Activated CD4-positive, alpha-beta T cell treated with anti-CD3 and anti-CD28 coated beads, Interleukin-2, amount 10 ng/mL, durations not matched to agents 24 days and 14 days (primary cell): Measurements from ENCODE around the gene LRRC25. TPM values are rescaled to one million over a fixed set of nuclear protein-coding genes. Genes with fewer than 3 reads are reported as not detected.

Source experiments
- DNase-seq: peaks from one replicate; pipeline ENCODE4 v3.0.0; 2022
- H3K27ac Mint-ChIP-seq: one replicate; pipeline ENCODE4 v1.8.0; 2022; ENCODE audit warnings: mild to moderate bottlenecking, mixed read lengths
- H3K27me3 Mint-ChIP-seq: one replicate; pipeline ENCODE4 v1.8.0; 2022; ENCODE audit warnings: mixed read lengths
- H3K36me3 Mint-ChIP-seq: one replicate; pipeline ENCODE4 v1.8.0; 2022; ENCODE audit warnings: low read depth, mild to moderate bottlenecking, mixed read lengths
- H3K4me1 Mint-ChIP-seq: one replicate; pipeline ENCODE4 v1.8.0; 2021; ENCODE audit warnings: mixed read lengths
- H3K4me3 Mint-ChIP-seq: one replicate; pipeline ENCODE4 v1.8.0; 2022; ENCODE audit warnings: mild to moderate bottlenecking, moderate library complexity, mixed read lengths
- H3K9me3 Mint-ChIP-seq: one replicate; pipeline ENCODE4 v1.8.0; 2021; ENCODE audit warnings: mixed read lengths
- intact Hi-C: fragments of 100-400 bp; cut with micrococcal nuclease; formaldehyde crosslinking; loops from one replicate; pipeline ENCODE4 v1.15.1; 2023
- total RNA-seq: library from RNA; stranded (reverse); gene quantifications from 2 replicates; pipeline ENCODE4 v1.2.3, GENCODE V29; 2022

Gene LRRC25
- total RNA-seq, 1 donor from 2014 or later, result not detected

GRCh38 chr19:18423258-18424020 is 26.0 kb upstream of the LRRC25 start:
- H3K36me3 Mint-ChIP-seq, result peaks cover 13% of the 10 kb centered on the region
- peak overlapping the region; percentile 99 for H3K4me3 Mint-ChIP-seq
- H3K27me3 Mint-ChIP-seq, result no peaks in the 10 kb centered on the region
- intact Hi-C loops, result no loop called here
- no peak for DNase-seq
- H3K27ac Mint-ChIP-seq, result peak overlapping the region; percentile 86
- peaks cover 52% of the 10 kb centered on the region for H3K4me1 Mint-ChIP-seq
- no peaks in the 10 kb centered on the region for H3K9me3 Mint-ChIP-seq

GRCh38 chr19:18422530-18423191 is 25.2 kb upstream of the LRRC25 start:
- no peaks in the 10 kb centered on the region for H3K9me3 Mint-ChIP-seq
- peak overlapping the region; percentile 86 for H3K27ac Mint-ChIP-seq
- H3K27me3 Mint-ChIP-seq, result no peaks in the 10 kb centered on the region
- peak; percentile 86 for DNase-seq
- peaks cover 58% of the 10 kb centered on the region for H3K4me1 Mint-ChIP-seq
- intact Hi-C loops, result no loop called here
- peaks cover 10% of the 10 kb centered on the region for H3K36me3 Mint-ChIP-seq
- H3K4me3 Mint-ChIP-seq, result peak overlapping the region; percentile 99

- H3K27ac Mint-ChIP-seq, result peak overlapping the region; percentile 86
- peak overlapping the region; percentile 99 for H3K4me3 Mint-ChIP-seq
- H3K27me3 Mint-ChIP-seq, result no peaks in the 10 kb centered on the region
- H3K9me3 Mint-ChIP-seq, result no peaks in the 10 kb centered on the region
- peaks cover 9% of the 10 kb centered on the region for H3K36me3 Mint-ChIP-seq
- peaks cover 66% of the 10 kb centered on the region for H3K4me1 Mint-ChIP-seq
- DNase-seq, result peak; percentile 68
- intact Hi-C loops, result no loop called here
Observed at GRCh38 chr19:18421371-18421959, 24.0 kb upstream of the LRRC25 start.

DNA sequence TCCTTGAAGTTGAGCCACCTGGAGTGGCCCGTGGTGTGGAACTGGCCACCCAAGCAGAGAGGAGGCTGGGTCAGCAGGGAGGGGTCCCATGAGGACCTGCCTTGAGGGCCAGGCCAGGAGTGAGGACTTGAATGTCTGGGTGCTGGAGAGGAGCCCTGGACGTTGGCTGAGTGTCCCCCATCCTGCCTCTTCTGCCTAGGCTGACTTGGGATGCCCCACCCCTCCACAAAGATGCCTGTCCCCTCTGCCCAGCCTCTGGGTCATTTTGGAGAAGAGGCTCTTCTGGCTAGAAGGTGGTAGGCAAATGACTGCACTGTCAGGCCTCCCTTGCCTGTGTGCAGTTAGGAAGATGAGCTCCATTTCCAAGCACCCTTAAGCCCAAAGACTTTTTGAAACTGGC is 23.5 kb upstream of the LRRC25 start:
- peaks cover 67% of the 10 kb centered on the region for H3K4me1 Mint-ChIP-seq
- DNase-seq, result peak; percentile 64
- H3K9me3 Mint-ChIP-seq, result no peaks in the 10 kb centered on the region
- intact Hi-C loops, result loop anchor here (1.0 kb wide), 1 partner anchor 8 kb away; no protein-coding TSS in a partner anchor
- peak overlapping the region; percentile 99 for H3K4me3 Mint-ChIP-seq
- H3K36me3 Mint-ChIP-seq, result peaks cover 9% of the 10 kb centered on the region
- no peaks in the 10 kb centered on the region for H3K27me3 Mint-ChIP-seq
- H3K27ac Mint-ChIP-seq, result peak overlapping the region; percentile 86

GRCh38 chr19:18419699-18420460 is 22.5 kb upstream of the LRRC25 start:
- Mint-ChIP-seq H3K27ac (peak overlapping the region; percentile 86), H3K4me3 (peak overlapping the region; percentile 99), H3K36me3 (peaks cover 9% of the 10 kb centered on the region), H3K4me1 (peaks cover 70% of the 10 kb centered on the region), H3K9me3 (no peaks in the 10 kb centered on the region), H3K27me3 (no peaks in the 10 kb centered on the region)
- intact Hi-C loops, result loop anchor here (1.0 to 5.0 kb wide), 3 partner anchors 9 to 218 kb away; partner anchors contain the start of gene RAB3A
- DNase-seq, result peak; percentile 86

DNA sequence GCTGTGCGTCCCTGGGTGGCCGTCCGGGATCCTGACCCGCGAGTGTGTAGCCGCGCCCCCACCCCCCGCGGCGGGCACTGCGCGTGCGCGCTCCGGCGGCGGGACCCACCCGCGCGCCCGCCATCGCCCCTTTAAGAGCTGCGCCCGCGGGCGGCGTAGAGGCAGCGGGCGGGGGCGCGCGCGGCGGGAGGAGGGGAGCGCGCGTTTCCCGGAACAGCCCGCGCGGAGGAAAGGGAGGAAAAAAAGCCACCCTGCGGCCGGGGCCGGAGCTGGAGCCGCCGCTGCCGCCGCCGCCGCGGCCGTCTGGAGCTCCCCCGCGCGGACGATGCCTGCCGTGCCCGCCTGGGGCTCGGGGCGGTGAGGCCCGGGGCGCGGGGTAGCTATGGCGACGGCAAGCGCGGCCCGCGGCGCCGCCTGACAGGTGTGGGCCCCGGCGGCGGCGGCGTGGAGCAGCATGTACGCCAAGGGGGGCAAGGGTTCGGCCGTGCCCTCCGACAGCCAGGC is 21.8 kb upstream of the LRRC25 start, which contains the start of gene SSBP4:
Gene SSBP4 (plus strand): TSS at position 204 of the 504 bp plus-strand sequence. CDS start 251 bp downstream, at position 455.
- intact Hi-C loops, result loop anchor here (5.0 kb wide), 2 partner anchors 127 to 217 kb away; partner anchors contain the start of gene RAB3A
- Mint-ChIP-seq H3K9me3 (no peaks in the 10 kb centered on the region), H3K27ac (peak within 1 kb of the TSS; percentile 89), H3K36me3 (peaks cover 9% of the 10 kb centered on the region), H3K4me1 (peaks cover 72% of the 10 kb centered on the region), H3K27me3 (no peaks in the 10 kb centered on the region), H3K4me3 (peak within 1 kb of the TSS; percentile 99)
- DNase-seq, result peak; percentile 94

- Mint-ChIP-seq H3K4me1 (peaks cover 71% of the 10 kb centered on the region), H3K27ac (peak overlapping the region; percentile 89), H3K36me3 (peaks cover 9% of the 10 kb centered on the region), H3K27me3 (no peaks in the 10 kb centered on the region), H3K9me3 (no peaks in the 10 kb centered on the region), H3K4me3 (peak overlapping the region; percentile 99)
- intact Hi-C loops, result loop anchor here (5.0 kb wide), 2 partner anchors 126 to 216 kb away; partner anchors contain the start of gene RAB3A
- no peak for DNase-seq
Observed at GRCh38 chr19:18418483-18419194, 21.2 kb upstream of the LRRC25 start.

- Mint-ChIP-seq H3K4me3 (peak overlapping the region; percentile 99), H3K36me3 (peaks cover 9% of the 10 kb centered on the region), H3K4me1 (peaks cover 66% of the 10 kb centered on the region), H3K27me3 (no peaks in the 10 kb centered on the region), H3K27ac (peak overlapping the region; percentile 89), H3K9me3 (no peaks in the 10 kb centered on the region)
- DNase-seq, result peak; percentile 73
- intact Hi-C loops, result loop anchor here (5.0 kb wide), 2 partner anchors 126 to 216 kb away; partner anchors contain the start of gene RAB3A
Observed at GRCh38 chr19:18418029-18418482, 20.6 kb upstream of the LRRC25 start.

- Mint-ChIP-seq H3K36me3 (peaks cover 6% of the 10 kb centered on the region), H3K4me3 (peak overlapping the region; percentile 99), H3K27me3 (peaks cover 3% of the 10 kb centered on the region), H3K27ac (peak overlapping the region; percentile 90), H3K9me3 (no peaks in the 10 kb centered on the region), H3K4me1 (peaks cover 60% of the 10 kb centered on the region)
- intact Hi-C loops, result loop anchor here (5.0 kb wide), 2 partner anchors 125 to 215 kb away; partner anchors contain the start of gene RAB3A
- peak; percentile 84 for DNase-seq
Observed at GRCh38 chr19:18417250-18418028, 20.0 kb upstream of the LRRC25 start.

GRCh38 chr19:18416778-18417249 is 19.4 kb upstream of the LRRC25 start:
- H3K9me3 Mint-ChIP-seq, result no peaks in the 10 kb centered on the region

DNA sequence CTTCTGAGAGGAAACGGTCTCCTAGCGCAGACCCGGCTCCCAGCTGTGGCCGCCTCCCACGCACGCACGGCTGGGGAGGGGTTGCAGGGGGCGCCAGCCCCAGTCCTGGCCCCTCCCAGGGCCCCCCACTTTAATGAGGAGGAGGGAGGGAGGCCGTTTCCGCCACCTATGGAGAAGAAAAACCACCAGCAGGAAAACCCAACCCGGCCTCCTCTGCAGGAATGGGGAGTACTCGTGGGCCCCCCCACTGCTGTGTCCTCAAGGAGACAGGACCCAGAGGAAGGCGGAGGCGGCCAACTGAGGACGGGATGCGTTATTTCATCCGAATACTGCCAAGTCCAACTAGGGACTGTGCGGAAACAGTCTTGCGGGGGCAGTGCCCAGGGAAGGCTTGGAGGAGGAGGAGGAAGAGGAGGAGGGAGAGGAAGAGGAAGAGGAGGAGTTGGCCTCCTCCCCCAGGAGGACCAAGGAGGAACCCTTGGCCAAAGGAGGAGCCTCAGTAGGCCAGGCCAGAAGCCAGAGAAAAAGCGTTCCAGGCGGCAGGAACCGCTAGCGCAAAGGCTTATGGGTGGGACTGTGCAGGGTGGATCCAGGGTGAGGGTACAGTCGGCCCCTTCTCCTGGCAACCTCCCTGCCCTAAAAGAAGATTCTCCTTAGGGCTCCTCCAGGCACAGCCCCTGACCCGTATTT is 17.9 kb upstream of the LRRC25 start:
- Mint-ChIP-seq H3K27me3 (peaks cover 6% of the 10 kb centered on the region), H3K9me3 (no peaks in the 10 kb centered on the region), H3K4me3 (peak overlapping the region; percentile 84), H3K27ac (peak overlapping the region; percentile 90), H3K36me3 (peaks cover 2% of the 10 kb centered on the region), H3K4me1 (peaks cover 46% of the 10 kb centered on the region)
- intact Hi-C loops, result loop anchor here (5.0 kb wide), 2 partner anchors 123 to 213 kb away; partner anchors contain the start of gene RAB3A
- peak; percentile 67 for DNase-seq

More at GRCh38 chr19:18416778-18417249, 19.4 kb upstream of the LRRC25 start:
- H3K27me3 Mint-ChIP-seq, result peaks cover 4% of the 10 kb centered on the region
- DNase-seq, result peak; percentile 92
- H3K4me3 Mint-ChIP-seq, result peak overlapping the region; percentile 84
- peaks cover 56% of the 10 kb centered on the region for H3K4me1 Mint-ChIP-seq
- intact Hi-C loops, result loop anchor here (5.0 kb wide), 2 partner anchors 125 to 215 kb away; partner anchors contain the start of gene RAB3A
- peaks cover 5% of the 10 kb centered on the region for H3K36me3 Mint-ChIP-seq
- H3K27ac Mint-ChIP-seq, result peak overlapping the region; percentile 90
